ENCODE data around the gene PWWP2A. TPM values are rescaled to one million over a fixed set of nuclear protein-coding genes. Genes with fewer than 3 reads are reported as not detected.

PWWP2A gene
- total RNA-seq, 1 experiment from 2014 or later = 66.7 TPM

- H3K27me3 Mint-ChIP-seq (ENCODE audit: low read depth) = no peaks in the 10 kb centered on the region; the same call in 1 of the 2 replicates
- Histone ChIP-seq H4K91ac (ENCODE audit: insufficient read length, low read depth, low read length) (no peak overlapping the region), H2AFZ (ENCODE audit: low read length) (no peak overlapping the region), H3K9ac (ENCODE audit: extremely low read depth, insufficient read length, low read length) (no peak overlapping the region), H4K8ac (replicated peaks; ENCODE audit: insufficient read length, low read depth, low read length) (no peak overlapping the region), H2BK120ac (ENCODE audit: low read depth, low read length, poor library complexity, severe bottlenecking) (no peak overlapping the region), H3K14ac (ENCODE audit: insufficient read depth, low read length) (no peak overlapping the region), H3K79me1 (ENCODE audit: insufficient read depth, low read depth, low read length, poor library complexity, severe bottlenecking) (no peaks in the 10 kb centered on the region), H3K23ac (ENCODE audit: insufficient read length, low read depth, low read length) (no peak overlapping the region), H3K4me1 (ENCODE audit: insufficient read depth, low read length) (no peaks in the 10 kb centered on the region; the same call in 1 of the 2 replicates), H2BK20ac (ENCODE audit: low read depth, low read length, poor library complexity, severe bottlenecking) (no peak overlapping the region), H3K4me2 (ENCODE audit: insufficient read depth, insufficient read length, low read length) (no peak overlapping the region), H3K27ac (ENCODE audit: insufficient read length, low read depth, low read length) (no peak overlapping the region), H2BK12ac (ENCODE audit: insufficient read length, low read depth, low read length) (no peak overlapping the region), H3T11ph (ENCODE audit: low read length) (no peak overlapping the region), H3K9me3 (ENCODE audit: control insufficient read depth, low read depth, low read length) (no peaks in the 10 kb centered on the region), H3K79me2 (ENCODE audit: insufficient read depth, low read length) (peaks cover 1% of the 10 kb centered on the region; the same call in 1 of the 2 replicates), H4K20me1 (ENCODE audit: control insufficient read depth, insufficient read depth, insufficient read length) (no peaks in the 10 kb centered on the region), H2BK15ac (ENCODE audit: low read depth, low read length) (no peak overlapping the region), H2BK5ac (ENCODE audit: insufficient read length, low read length) (no peak overlapping the region), H3K4ac (ENCODE audit: low read depth, low read length) (no peak overlapping the region), H3K56ac (ENCODE audit: insufficient read length, low read depth, low read length) (no peak overlapping the region), H4K5ac (ENCODE audit: insufficient read length, low read depth, low read length) (no peak overlapping the region), H2AK5ac (ENCODE audit: insufficient read length, low read length) (no peak overlapping the region), H3K18ac (ENCODE audit: insufficient read length, low read depth, low read length) (no peak overlapping the region), H3K23me2 (ENCODE audit: insufficient read length, low read depth, low read length, poor library complexity, severe bottlenecking) (no peaks in the 10 kb centered on the region), H3K27me3 (ENCODE audit: insufficient read depth, low read length) (no peaks in the 10 kb centered on the region)
- H3K4me3 Mint-ChIP-seq = no peak overlapping the region
- no CpG with 5 or more reads among the region's 6 CpGs for WGBS (ENCODE audit: extremely low coverage, insufficient read length, low lambda C conversion rate)
- peaks cover 6 to 13% of the 10 kb centered on the region in 2 experiments for H3K4me1 Mint-ChIP-seq
- no peak overlapping the region; a peak in 1 of 7 replicates for H3K27ac Mint-ChIP-seq
- no peaks in the 10 kb centered on the region for H3K9me3 Mint-ChIP-seq
- TF ChIP-seq CTCF (conservative IDR thresholded peaks at IDR 0.05) = no peak
- DNase-seq = no peak
- no peaks in the 10 kb centered on the region for H3K36me3 Mint-ChIP-seq (ENCODE audit: insufficient read depth in 1 of 3, low read depth in 3 of 3)
Observed at GRCh38 chr5:160155017-160155750, 35.9 kb upstream of the PWWP2A start.
